HL-60/S4 treated with retinoic acid at 250 ng/mL for 4 days and 3 days (cell line): ENCODE data around the gene RICTOR.
"Not testable (repeated sequence)": the region's sequence is repeated elsewhere in the genome, so short reads cannot be mapped to it uniquely, and the experiment has no call there.

Experiments
- in situ Hi-C: fragments of 300-500 bp; cut with MboI; formaldehyde crosslinking; loops from 2 replicates; pipeline ENCODE4 v1.7.0; 2022; ENCODE audit warnings: low sequenced_read_pairs

RICTOR gene

DNA sequence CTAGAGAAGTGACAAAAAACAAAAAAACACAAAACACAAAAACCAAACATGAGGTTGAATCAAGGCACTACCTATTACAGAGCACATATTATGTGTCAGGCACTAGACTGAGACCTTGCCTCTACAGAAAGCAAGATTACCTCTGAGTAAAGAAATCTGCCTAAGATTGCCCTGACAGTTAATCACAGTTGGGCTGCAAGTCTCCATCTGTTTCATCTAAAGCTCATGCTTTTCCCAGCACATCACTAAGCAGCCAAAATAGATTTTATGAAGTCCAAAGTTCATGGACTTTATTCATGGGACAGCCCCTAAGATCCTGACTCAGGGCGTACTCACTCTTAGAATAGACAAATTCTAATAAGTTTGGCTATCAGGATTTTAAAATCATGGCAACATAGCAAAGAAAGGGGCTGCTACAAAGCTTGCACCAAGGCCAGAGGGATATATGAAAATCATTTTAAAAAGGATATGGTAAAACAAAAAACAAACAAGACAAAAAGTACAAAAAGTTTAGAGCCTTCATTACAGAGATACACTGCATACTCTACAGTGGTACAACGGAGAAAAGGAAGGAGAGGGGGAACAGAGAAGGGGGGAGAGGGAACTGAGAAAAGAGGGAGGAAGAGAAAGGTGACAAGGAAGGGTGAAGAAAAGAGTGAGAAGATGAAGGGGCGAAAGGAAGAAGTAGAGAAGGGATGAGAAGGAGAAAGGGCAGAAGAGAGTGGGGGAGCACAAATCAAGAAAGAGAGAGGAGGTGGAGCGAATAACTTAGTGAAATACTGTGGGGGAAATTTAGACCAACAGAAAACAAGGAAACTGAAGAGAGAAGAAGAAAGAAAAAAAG lies 58.2 kb downstream of the RICTOR start:
- in situ Hi-C loops, result no loop called here

DNA sequence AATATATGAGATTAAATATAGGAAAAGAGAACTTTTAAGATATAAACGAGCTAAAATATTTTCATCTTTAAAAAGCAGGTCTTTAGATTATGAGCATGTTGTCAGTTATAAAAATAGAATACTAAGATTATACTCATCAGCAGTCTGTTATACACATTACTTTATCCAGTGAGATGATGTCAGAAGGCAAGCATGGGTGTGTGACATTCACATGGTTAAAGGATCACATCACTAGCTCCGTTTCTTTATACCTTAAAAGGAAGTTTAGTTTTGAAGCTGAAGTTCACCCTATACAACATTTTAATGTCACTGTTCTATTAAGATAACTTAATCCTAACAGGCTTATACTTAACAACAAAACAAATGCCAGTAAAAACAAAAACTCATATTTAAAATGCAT lies 59.6 kb downstream of the RICTOR start:
- in situ Hi-C loops, result no loop called here

GRCh38 chr5:39013938-39014337 lies 60.3 kb downstream of the RICTOR start:
- in situ Hi-C loops, result no loop called here

GRCh38 chr5:39010958-39011357 lies 63.2 kb downstream of the RICTOR start:
- in situ Hi-C loops, result not testable (repeated sequence)

- in situ Hi-C loops, result no loop called here
Observed at GRCh38 chr5:39009981-39010380, 64.2 kb downstream of the RICTOR start.

- in situ Hi-C loops, result no loop called here
Observed at GRCh38 chr5:39009280-39009679, 64.9 kb downstream of the RICTOR start.

DNA sequence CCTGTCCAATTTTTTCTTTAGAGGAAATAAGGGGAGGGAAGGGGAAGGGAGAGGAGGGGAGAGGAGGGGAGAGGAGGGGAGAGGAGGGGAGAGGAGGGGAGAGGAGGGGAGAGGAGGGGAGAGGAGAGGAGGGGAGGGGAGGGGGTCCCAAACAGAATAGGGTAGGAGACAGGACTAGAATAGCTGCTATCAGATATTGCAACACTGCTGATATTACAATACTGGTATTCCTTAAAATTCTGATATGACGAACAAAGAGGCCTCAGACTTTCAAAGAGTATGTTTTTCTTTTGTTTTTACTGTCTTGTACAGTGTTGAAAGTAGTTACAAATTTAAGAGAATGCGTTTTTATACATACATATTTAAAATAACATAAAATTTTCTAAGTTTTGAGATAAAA lies 67.5 kb downstream of the RICTOR start:
- in situ Hi-C loops, result no loop called here

- in situ Hi-C loops, result no loop called here
Observed at GRCh38 chr5:39005566-39006232, 68.5 kb downstream of the RICTOR start.

DNA sequence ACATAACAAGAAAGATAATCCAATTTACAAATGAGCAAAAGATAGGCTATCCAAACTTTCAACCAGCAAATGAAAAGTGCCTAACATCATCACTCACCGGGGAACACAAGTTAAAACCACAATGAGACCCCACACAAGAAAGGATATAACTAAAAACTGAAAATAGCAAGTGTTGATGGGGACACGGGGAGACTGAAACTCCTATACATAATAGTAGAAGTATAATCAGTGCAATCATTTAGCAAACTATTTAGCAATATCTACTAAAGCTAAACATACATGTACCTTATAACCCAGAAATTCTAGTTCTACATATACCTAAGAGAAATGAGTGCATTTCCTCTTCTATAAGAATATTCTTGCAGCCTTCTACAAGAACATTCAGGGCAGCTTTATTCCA lies 72.5 kb downstream of the RICTOR start:
- in situ Hi-C loops, result no loop called here

- in situ Hi-C loops, result no loop called here
Observed at GRCh38 chr5:38999037-38999436, 75.2 kb downstream of the RICTOR start.

DNA sequence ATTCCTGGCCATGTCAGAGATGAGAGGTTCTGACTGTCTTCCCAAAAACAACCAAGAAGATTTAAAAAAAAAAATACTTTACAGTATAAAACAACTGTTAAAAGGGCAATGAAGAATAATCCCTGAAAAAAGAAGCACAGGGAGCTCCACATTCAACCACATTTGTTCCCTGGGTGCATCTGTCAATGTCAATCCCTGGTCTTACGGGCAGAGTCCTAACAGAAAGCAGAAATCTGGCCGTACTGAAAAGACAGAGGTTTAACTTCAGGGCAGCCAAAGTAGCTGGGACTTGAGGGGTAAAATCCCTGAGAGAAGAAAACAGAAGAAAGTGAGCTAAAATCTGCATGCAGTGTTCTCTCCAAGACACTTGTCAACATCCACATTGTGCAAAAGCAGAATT lies 76.6 kb downstream of the RICTOR start:
- in situ Hi-C loops, result no loop called here

DNA sequence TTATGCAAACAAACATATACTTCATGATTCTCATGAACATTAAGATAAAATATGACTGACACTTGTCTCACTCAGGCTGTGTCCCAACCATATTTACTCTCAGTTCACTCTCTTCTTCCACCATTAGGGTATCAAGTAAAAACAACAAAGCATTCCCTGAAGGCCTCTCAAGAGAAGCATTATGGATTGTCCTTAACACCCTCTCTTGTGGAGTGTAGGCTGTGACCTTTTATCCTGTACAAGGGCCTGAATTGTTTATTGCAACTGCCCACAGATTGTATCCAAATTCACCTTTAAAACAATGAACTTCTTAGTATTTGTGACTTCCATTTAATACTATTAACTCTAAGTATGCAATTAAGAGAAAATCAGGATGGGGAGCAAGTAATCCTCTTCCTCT lies 78.1 kb downstream of the RICTOR start:
- in situ Hi-C loops, result no loop called here

GRCh38 chr5:38994324-38994927 lies 79.8 kb downstream of the RICTOR start:
- in situ Hi-C loops, result no loop called here

- in situ Hi-C loops, result not testable (repeated sequence)
Observed at GRCh38 chr5:38989974-38990719, 84.1 kb downstream of the RICTOR start.

- in situ Hi-C loops, result no loop called here
Observed at GRCh38 chr5:38985909-38986452, 88.2 kb downstream of the RICTOR start.

DNA sequence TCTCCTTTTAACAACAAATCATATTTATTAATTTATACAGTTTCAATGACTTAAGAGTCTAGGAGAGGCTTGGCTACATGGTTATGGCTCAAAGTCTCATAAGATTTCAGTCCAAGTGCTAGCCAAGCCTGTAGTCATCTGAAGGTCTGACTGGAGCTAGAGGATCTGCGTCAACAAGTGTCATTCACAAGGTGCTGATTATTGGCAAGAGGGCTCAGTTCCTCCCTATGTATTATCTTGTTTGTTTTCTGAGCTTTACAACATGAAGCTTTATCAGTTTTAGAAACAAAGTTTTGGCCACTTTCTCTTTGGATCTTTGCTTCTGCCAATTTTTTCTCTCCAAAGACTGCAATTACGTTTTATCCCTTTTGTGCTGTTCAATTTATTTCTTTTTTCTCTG lies 94.7 kb downstream of the RICTOR start:
- in situ Hi-C loops, result no loop called here

DNA sequence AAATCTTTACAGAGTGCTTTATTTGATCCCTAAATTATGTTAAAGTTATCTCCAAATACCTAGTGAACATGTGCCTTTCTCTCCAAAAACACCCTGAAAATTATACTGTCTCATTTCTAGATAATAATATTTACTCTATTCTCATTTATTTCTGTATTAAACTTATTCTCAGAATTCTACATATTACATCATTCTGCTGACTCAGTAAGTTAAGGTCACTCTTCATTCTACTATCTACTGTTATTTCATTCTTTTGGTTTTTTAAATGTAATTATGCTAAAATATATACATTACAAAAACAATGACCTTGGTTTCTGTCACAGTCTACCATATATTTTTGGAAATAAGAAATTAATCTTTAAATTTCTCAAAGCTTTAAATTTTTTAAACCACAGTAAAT lies 96.2 kb downstream of the RICTOR start:
- in situ Hi-C loops, result no loop called here

DNA sequence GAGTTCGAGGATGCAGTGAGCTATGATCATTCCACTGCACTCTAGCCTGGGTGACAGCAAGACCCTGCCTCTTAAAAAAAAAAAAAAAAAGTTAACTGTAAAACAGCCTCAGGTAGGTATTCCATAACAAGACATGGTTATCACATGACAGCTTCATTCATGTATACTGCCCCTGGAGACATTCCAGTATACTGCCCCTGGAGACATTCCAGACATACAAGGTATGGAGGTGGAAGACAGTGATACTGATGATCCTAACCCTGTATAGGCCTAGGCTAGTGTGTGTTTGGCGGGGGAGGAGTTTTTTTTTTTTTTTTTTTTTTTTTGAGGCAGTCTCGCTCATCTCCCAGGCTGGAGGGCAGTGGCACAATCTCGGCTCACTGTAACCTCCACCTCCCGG lies 105.5 kb downstream of the RICTOR start:
- in situ Hi-C loops, result no loop called here

- in situ Hi-C loops, result no loop called here
Observed at GRCh38 chr5:38961691-38962090, 112.5 kb downstream of the RICTOR start.

GRCh38 chr5:38953426-38954012 lies 120.7 kb downstream of the RICTOR start:
- in situ Hi-C loops, result no loop called here

DNA sequence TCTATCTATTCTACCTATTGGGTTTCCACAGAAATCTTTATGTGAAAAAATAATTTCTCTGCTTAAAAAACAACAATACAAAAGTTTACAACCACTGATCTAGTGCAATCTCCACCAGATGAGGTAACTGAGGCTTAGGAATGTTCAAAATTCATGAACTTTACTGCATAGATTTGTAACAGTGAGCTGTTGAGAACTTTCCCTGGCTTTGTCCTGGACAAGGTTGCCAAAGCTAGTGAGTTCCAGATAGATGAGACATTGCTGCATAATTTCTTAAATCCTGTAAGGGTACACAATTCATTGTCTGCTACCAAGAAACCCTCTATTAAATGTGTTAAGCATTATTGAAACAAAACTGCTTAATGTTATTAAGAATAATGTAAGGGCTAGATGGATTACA lies 125.7 kb downstream of the RICTOR start:
- in situ Hi-C loops, result no loop called here
